IPS-NIHi11 (cell line): ENCODE measurements around the gene MYMK.

ENCODE experiments used
- DNase-seq: peaks from one replicate; pipeline ENCODE4 v3.0.0; 2012; ENCODE audit warnings: mixed read lengths, low spot score

MYMK gene

GRCh38 chr9:133485531-133486260 lies 39.1 kb downstream of the MYMK start:
- no peak for DNase-seq

DNA sequence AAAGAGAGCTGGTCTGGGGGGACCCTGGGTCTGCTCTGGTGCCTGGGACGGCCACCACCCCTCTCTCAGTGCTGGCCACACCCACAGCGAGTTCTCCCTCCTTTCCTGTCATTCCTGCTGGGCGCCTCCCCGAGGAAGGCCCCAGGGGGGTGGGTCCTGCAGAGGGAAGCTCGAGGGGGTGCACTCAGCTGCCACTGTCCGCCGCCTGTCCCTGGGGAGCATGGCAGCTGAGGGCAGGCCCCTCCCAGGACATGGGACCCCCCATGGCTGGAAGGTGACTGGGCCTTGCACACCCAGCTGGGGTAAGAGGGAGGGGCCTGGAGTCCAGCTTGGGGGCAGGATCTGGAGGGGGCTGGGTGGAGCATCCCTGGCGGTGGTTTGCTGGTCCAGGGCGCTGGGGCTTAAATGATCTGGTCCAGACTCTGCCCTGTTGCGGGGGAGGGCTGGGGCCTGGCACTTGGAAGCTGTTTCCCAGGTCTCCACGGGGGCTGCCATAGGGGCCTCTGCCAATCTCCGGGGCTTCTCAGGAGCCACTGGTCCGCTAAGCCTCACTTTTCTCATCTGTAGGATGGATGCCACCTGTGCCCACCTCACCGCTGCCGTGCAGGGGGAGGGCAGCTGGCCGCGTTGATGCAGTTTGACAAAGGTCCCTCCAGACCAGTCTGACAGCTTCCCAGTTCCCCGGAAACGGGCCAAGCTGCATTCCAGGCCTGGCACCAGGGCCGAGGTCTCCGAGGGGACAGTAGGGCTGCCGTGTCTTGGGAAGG lies 39.9 kb downstream of the MYMK start:
- no peak for DNase-seq

- no peak for DNase-seq
Measured at GRCh38 chr9:133483611-133484010, 41.1 kb downstream of the MYMK start.

- peak; percentile 99 for DNase-seq
Measured at GRCh38 chr9:133478851-133479711, 45.7 kb downstream of the MYMK start, which contains the start of gene SLC2A6. SLC2A6 (minus strand) TSS chr9:133479099; CDS start chr9:133479059, 40 bp downstream.

DNA sequence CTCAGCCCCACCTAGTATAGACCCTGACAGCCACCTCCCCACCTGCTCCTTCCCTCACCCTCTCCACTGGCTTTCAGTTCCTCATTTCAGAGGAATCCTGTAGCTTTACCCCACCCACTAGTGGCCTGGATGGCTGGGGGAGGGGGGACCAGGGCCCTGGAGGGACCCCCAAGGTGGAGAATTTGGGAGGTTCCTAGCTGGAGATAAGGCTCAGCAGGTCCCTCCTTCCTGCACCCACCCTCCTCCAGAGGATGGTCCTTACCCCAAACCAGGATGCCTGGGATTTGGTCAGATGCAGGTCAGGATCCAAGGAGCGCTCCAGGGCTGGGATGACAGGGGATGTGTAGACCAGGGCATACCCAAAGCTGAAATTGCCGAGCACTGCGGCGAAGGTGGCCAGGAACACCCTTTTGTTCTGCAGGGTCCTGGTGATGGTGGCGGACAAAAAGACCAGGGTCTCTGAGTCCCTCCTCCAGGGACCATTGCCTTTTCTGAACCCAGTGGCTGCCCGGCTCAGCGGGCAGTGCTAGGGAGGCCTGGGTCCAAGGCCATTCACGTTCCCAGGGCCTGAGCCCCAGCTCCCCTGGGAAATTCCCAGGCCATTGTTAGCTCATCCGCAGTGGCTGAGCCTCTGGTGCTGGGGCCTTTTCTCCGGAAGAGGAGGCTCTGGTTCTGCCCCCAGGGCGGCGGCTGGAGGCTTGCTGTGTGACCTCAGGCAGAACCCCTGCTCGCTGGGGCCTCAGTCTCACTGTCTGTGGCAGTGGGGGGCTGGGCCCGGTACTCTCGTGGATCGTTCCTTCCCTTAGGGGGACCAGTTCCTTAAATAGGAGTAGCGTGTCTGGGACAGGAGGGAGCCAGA lies 46.5 kb downstream of the MYMK start:
- DNase-seq: no peak

DNA sequence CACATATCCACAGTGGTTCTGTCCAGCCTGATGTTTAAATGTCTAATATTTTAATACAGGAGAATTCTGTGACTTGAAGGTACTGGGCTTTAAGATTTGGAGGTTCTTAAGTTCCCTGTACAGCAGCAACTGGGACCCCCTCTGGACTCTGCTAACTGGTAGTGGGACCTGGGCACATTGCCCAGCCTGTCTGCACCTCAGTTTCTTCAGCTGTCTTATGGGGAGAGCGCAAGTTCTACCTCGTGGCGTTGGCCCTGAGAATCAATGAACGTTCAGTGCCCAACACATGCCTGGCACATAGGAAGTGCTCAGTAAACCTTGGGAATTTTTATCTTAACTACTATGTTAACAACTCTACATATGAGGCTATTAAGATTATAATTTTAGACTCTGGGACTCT lies 47.3 kb downstream of the MYMK start:
- no peak for DNase-seq

GRCh38 chr9:133476941-133477340 lies 47.8 kb downstream of the MYMK start:
- DNase-seq: no peak

- no peak for DNase-seq
Measured at GRCh38 chr9:133476036-133476931, 48.5 kb downstream of the MYMK start.

GRCh38 chr9:133475292-133476012 lies 49.3 kb downstream of the MYMK start:
- DNase-seq: no peak

DNA sequence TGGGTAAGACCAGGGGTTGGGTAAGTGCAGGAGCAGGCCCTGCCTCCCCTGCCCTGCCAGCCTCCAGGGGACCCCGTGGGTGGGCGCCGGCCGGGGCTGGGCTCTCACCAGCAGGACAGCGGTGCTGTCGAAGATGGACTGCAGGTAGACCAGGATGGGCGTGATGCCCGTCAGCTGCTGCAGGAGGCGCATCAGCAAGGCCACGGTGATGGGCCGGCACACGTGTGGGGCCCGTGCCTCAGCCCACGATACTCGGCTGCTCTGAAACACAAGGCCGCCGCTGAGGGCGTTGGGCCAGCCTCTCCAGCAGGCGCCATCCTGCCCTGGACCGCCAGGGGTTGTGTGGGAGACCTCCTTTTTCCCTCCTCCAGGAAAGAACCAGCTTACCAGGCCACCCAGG lies 49.9 kb downstream of the MYMK start:
- no peak for DNase-seq

DNA sequence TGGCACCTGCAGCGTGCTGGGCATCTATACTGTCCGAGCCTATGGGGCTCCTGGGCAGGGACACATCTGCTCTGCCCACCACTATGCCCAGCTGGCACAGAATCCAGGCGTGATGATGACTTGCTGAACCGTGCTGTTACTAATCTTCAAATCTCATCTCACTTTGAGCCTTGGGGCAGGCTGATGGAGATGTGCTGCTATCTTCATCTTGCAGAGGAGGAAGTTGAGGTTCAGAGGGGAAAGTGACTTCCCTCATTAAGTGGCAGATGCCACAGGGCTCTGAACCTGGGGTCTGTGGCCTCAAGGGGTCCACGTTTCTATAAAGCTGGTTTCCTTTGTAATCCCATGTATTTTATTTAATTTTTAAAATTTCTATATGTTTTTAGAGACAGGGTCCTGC lies 50.5 kb downstream of the MYMK start:
- DNase-seq: no peak

- no peak for DNase-seq
Measured at GRCh38 chr9:133473743-133474142, 51.0 kb downstream of the MYMK start.

DNA sequence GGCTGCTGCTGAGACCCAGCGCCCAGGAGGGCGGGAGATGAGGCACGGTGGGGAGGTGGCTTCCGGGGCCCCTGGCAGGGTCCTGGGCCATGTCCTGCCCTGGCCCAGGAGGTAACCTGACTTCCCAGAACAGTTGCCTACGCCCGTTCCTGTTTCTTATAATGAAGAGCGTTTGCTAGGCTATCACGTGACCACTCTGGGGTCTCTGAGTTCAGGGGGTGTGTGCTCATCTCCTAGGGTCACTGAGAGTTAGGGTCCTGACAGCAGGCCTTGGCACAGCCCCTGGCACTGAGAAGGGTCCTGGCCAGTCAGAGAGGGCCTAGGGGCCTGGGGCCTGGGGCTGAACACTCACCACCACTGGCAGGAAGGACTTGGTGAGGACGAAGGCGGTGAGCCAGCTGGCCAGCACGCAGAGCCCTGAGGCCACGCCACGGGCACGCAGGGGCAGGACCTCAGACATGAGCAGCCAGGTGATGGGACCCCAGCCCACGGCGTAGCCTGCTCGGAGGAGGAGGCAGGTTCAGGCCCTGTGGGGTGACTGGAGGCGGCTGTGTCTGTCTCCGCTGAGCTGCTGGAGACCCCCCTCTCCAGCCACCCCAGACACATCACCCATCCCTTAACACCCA lies 51.9 kb downstream of the MYMK start:
- DNase-seq: no peak

- no peak for DNase-seq
Measured at GRCh38 chr9:133472277-133472645, 52.5 kb downstream of the MYMK start.

DNA sequence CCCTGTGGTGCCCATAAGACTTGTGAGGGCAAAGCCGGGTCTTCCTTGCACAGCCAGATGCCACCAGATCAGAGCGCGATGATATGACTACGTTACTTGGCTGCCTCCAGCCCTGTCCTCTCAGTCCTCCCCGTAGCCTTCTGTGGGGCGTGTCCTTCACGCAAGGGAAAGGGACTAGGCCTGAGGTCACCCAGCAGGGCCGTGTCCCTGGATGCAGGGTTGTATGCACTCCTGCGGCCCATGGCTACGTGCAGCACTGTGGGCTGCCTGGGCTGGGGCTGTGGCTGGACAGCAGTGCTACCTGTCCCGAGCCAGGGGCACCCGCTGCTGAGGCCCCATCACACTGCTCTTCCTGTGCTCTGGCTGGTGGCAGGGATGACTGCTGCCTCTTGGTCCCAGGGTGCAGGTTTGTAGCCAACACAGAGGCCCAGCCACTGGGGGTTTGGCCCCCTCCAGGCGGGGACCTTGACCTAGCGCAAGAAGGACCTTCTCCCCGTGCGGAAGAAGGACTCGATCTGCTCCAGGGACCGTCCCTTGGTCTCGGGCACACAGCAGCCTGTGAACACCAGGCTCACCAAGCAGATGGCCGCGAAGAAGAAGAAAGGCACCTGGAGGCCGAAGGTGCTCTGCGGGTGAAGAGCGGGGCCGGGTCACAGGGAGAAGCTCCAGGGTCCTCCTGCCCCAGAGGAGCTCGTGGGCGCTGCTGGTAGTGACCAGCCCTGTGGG lies 53.0 kb downstream of the MYMK start:
- no peak for DNase-seq

DNA sequence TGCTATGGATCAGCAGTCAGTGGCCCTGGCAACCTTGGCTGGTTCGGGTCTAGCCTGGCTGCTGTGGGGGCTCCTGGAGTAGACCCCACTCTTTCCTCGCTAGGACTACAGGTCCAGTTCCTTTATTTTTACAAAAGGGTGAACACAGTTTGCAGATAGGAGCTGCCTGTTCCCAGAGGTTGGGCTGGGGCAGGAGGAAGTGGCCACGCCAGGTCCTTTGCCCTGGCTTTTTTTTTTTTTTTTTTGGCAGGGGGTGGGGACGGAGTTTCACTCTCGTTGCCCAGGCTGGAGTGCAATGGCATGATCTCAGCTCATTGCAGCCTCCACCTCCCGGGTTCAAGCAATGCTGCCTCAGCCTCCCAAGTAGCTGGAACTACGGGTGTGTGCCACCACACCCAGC lies 53.8 kb downstream of the MYMK start:
- no peak for DNase-seq

DNA sequence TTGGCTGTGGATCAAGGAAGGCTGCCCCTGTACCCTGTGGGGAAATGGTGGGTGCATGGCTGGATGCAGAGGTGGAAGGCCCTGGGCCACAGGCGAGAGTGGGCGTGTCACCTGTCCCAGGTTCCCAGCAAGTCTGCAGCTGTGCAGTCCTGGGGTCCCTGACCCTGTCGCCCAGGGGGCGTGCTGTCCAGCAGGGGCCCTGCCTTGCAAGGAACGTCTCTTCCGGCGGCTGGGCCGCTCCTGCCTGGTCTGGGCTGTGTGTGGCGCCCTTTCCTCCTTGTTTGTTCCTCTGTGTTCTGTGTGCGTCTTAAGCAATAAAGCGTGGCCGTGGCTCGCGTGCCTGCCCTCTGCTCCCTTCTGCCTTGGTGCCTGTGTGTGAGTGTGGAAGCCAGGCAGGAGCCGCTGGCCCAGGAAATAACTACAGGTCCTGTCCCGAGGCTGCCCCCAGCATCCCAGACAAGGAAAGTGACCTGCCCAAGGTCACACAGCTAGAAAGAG lies 54.3 kb downstream of the MYMK start:
- no peak for DNase-seq

- no peak for DNase-seq
Measured at GRCh38 chr9:133468777-133469421, 55.9 kb downstream of the MYMK start.
